Liver (tissue), 3 donors: ENCODE measurements around the gene GRM3.

Source experiments
- GABPA ChIP-seq, 2 donors: IDR thresholded peaks in 1 of 2; conservative IDR thresholded peaks in 1 of 2; 2 replicates each; pipeline ENCODE4 v1.6.1; 2016; ENCODE audit warnings: antibody characterized with exemption in 2 of 2, mild to moderate bottlenecking in 1 of 2, moderate library complexity in 1 of 2
- RXRA ChIP-seq, 2 donors: IDR thresholded peaks; 2 replicates each; pipeline ENCODE4 v1.6.1; 2017 to 2018; ENCODE audit warnings: antibody characterized with exemption in 2 of 2, mild to moderate bottlenecking in 1 of 2
- TAF1 ChIP-seq: conservative IDR thresholded peaks from 2 replicates; pipeline ENCODE4 v1.6.1; 2016; ENCODE audit warnings: antibody characterized with exemption, mild to moderate bottlenecking
- YY1 ChIP-seq: IDR thresholded peaks from 2 replicates; pipeline ENCODE4 v1.6.1; 2016; ENCODE audit warnings: antibody characterized with exemption, mild to moderate bottlenecking
- TF ChIP-seq, protein P1 (sequence below): fragments of 150-350 bp; IDR thresholded peaks from 2 replicates; pipeline ENCODE4 v1.5.1; 2017; ENCODE audit warnings: improper control_type of control experiment, low read depth, low read length; ENCODE audit not compliant: missing input control
- TF ChIP-seq, protein P2 (sequence below): IDR thresholded peaks from 2 replicates; pipeline ENCODE4 v1.6.1; 2016; ENCODE audit warnings: antibody characterized with exemption
- TF ChIP-seq, protein P3 (sequence below): IDR thresholded peaks from 2 replicates; pipeline ENCODE4 v1.6.1; 2016; ENCODE audit warnings: antibody characterized with exemption
- donor health status: healthy.
- donor health status: healthy.

DNA sequence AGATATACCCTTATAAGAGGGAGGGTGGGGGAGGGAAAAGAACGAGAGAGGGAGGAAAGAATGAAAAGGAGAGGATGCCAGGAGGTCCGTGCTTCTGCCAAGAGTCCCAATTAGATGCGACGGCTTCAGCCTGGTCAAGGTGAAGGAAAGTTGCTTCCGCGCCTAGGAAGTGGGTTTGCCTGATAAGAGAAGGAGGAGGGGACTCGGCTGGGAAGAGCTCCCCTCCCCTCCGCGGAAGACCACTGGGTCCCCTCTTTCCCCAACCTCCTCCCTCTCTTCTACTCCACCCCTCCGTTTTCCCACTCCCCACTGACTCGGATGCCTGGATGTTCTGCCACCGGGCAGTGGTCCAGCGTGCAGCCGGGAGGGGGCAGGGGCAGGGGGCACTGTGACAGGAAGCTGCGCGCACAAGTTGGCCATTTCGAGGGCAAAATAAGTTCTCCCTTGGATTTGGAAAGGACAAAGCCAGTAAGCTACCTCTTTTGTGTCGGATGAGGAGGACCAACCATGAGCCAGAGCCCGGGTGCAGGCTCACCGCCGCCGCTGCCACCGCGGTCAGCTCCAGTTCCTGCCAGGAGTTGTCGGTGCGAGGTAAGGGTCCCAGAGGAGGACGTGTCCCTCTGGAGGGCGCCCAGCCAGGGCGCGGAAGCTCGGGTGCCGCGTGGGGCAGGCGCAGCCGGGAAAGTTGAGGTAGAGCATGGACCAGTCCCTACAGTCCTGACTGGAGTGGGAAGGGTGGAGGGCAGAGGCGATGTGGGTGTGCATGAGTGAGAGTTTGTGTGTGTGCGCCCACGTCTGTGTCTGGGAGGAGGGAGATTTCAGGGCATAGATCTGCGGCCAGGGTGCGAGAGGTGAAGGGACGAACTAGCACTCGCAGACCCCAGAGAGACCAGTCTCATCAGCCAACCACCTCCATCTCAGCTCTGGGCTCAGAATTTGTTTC, 844 bp downstream of the GRM3 start:
- TF ChIP-seq, protein P1, sequence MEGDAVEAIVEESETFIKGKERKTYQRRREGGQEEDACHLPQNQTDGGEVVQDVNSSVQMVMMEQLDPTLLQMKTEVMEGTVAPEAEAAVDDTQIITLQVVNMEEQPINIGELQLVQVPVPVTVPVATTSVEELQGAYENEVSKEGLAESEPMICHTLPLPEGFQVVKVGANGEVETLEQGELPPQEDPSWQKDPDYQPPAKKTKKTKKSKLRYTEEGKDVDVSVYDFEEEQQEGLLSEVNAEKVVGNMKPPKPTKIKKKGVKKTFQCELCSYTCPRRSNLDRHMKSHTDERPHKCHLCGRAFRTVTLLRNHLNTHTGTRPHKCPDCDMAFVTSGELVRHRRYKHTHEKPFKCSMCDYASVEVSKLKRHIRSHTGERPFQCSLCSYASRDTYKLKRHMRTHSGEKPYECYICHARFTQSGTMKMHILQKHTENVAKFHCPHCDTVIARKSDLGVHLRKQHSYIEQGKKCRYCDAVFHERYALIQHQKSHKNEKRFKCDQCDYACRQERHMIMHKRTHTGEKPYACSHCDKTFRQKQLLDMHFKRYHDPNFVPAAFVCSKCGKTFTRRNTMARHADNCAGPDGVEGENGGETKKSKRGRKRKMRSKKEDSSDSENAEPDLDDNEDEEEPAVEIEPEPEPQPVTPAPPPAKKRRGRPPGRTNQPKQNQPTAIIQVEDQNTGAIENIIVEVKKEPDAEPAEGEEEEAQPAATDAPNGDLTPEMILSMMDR, result no peak
- no peak for TF ChIP-seq GABPA (IDR thresholded peaks at IDR 0.05 in 1 of 2, conservative IDR thresholded peaks at IDR 0.05 in 1 of 2)
- TF ChIP-seq YY1, result no peak
- TF ChIP-seq, protein P2, sequence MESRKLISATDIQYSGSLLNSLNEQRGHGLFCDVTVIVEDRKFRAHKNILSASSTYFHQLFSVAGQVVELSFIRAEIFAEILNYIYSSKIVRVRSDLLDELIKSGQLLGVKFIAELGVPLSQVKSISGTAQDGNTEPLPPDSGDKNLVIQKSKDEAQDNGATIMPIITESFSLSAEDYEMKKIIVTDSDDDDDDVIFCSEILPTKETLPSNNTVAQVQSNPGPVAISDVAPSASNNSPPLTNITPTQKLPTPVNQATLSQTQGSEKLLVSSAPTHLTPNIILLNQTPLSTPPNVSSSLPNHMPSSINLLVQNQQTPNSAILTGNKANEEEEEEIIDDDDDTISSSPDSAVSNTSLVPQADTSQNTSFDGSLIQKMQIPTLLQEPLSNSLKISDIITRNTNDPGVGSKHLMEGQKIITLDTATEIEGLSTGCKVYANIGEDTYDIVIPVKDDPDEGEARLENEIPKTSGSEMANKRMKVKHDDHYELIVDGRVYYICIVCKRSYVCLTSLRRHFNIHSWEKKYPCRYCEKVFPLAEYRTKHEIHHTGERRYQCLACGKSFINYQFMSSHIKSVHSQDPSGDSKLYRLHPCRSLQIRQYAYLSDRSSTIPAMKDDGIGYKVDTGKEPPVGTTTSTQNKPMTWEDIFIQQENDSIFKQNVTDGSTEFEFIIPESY, result no peak
- TF ChIP-seq, protein P3, sequence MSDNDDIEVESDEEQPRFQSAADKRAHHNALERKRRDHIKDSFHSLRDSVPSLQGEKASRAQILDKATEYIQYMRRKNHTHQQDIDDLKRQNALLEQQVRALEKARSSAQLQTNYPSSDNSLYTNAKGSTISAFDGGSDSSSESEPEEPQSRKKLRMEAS, result no peak
- TF ChIP-seq RXRA (IDR thresholded peaks at IDR 0.05), result no peak
- TF ChIP-seq TAF1, result no peak
